Astrocyte (in vitro differentiated cells and primary cell): ENCODE measurements around the gene GPRC5A.

Experiments used
- CTCF ChIP-seq: IDR thresholded peaks from 2 replicates; pipeline ENCODE4 v1.5.1; 2011; ENCODE audit warnings: low read depth, mild to moderate bottlenecking, inconsistent platforms, low read length, moderate library complexity; ENCODE audit not compliant: insufficient read depth
- EZH2 ChIP-seq: IDR thresholded peaks from 2 replicates; pipeline ENCODE4 v1.6.1; 2012; ENCODE audit warnings: mild to moderate bottlenecking, low read length, inconsistent platforms; ENCODE audit not compliant: insufficient read depth

GRCh38 chr12:12946686-12947355 lies 55.5 kb downstream of the GPRC5A start:
- TF ChIP-seq CTCF (no peak), EZH2 (no peak)
